ENCODE data around the gene RBMS1. TPM values are rescaled to one million over a fixed set of nuclear protein-coding genes. Genes with fewer than 3 reads are reported as not detected.

The RBMS1 gene
- total and polyA plus RNA-seq, 4 donors, result 7.9 to 23.5 (median 15.5) TPM

DNA sequence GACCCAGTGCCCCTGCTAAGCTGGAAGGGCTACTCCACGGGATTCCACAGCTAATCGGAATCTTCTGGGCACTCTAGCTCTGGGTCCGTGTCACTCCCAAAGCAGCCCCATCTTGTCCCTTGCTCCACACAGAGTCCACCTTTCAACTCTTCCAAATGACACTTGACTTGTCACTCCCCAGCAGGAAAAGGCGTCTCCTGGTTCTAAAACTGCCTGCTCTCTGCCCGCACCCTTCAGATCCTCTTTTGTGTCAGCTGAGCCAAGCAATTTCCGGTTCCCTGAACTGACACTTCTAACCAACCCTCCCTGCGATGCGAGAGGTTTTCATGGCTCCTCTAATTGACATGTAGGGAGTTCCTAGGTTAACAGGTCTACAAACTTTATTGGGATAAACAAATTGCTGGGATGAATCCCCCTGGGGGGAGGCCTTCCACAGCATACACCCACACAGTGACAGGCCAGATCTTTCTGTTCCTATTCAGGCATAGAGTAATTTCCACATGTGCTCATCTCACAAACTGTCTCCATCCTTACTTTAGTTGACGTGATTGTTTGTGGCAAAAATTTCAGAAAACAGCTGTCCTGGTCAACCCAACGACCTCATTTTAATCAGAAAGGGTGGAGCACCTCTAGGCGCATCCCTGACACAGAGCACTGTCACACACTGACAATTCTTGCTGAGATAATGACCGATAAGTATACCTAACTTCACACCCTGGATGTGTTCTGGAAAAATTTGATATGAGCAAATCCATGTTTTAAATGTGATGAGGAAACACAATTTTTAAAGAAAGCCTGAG, 104.9 kb downstream of the RBMS1 start:
- Histone ChIP-seq H3K9ac (ENCODE audit: low read depth in 1 of 2, low read length in 2 of 2) (no peak overlapping the region), H3K36me3 (ENCODE audit: control insufficient read depth in 4 of 4, insufficient read depth in 3 of 4, low read depth in 1 of 4, low read length in 3 of 4) (no peaks in the 10 kb centered on the region), H3K9me3 (ENCODE audit: control insufficient read depth in 4 of 4, low read length in 3 of 4) (no peaks in the 10 kb centered on the region), H3K27ac (ENCODE audit: low read depth in 1 of 2, low read length in 2 of 2) (peak overlapping the region; percentile 62 to 81), H3K27me3 (ENCODE audit: control insufficient read depth in 4 of 4, insufficient read depth in 4 of 4, low read length in 3 of 4) (no peaks in the 10 kb centered on the region), H3K4me3 (ENCODE audit: low read depth in 1 of 3, low read length in 3 of 3) (no peak overlapping the region), H3K4me1 (ENCODE audit: control insufficient read depth in 4 of 4, insufficient read depth in 4 of 4, low read length in 3 of 4) (peaks cover 0 to 3% (median 0%) of the 10 kb centered on the region in 4 donors)
- WGBS, result 69% methylated on average over 12 of the region's 12 CpGs
- TF ChIP-seq JUND (IDR thresholded peaks at IDR 0.05), result no peak
- TF ChIP-seq SP1 (IDR thresholded peaks at IDR 0.05), result no peak
- no peak for TF ChIP-seq HNF4A (conservative IDR thresholded peaks at IDR 0.05)
- TF ChIP-seq, protein P1, sequence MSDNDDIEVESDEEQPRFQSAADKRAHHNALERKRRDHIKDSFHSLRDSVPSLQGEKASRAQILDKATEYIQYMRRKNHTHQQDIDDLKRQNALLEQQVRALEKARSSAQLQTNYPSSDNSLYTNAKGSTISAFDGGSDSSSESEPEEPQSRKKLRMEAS (IDR thresholded peaks at IDR 0.05), result no peak
- no peak for TF ChIP-seq FOXA1 (IDR thresholded peaks at IDR 0.05)
- TF ChIP-seq HNF4G (IDR thresholded peaks at IDR 0.05), result no peak
- DNase-seq (ENCODE audit: low spot score), result no peak

DNA sequence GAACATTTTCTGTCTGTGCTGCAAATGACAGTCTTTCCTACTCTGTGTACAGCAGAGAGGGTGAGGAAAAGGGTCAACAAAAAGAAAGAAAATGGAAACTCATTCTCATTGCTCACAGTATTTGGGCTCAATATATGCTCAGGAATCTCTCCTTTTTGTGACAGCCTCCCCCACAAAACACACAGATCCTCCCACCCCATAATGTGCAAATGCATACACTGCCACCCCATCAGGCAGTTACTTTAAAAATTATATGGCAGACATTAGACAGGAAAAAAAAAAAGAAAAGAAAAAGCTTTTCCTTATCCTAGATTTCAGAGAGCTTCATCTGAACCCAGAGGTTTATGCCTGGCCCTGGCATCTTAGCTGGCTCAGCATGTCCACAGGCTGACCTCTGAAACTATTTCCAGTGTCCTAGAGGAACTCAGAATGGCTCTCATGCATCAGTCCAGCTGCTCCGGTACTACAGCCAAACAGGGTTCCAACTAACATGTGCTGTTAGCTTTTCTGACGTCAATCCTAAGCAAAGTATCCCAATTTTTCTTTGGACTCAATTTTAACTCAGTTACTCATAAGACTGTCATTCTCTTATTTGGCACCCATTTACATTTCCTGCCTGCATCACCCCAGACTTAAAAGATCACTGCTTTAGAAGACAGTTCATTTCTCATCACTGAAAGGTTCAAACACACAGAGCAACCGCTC, 105.9 kb downstream of the RBMS1 start:
- peak; percentile 54 to 55 for TF ChIP-seq RXRA (IDR thresholded peaks at IDR 0.05)
- peak; percentile 19 for TF ChIP-seq SP1 (IDR thresholded peaks at IDR 0.05)
- peak; percentile 84 for TF ChIP-seq NR2F2 (IDR thresholded peaks at IDR 0.05)
- TF ChIP-seq FOXA2 (IDR thresholded peaks at IDR 0.05), result no peak
- no peak overlapping the region for H3K4me3 ChIP-seq (ENCODE audit: low read depth in 1 of 3, low read length in 3 of 3)
- no peaks in the 10 kb centered on the region for H3K9me3 ChIP-seq (ENCODE audit: control insufficient read depth in 4 of 4, low read length in 3 of 4)
- no peak for DNase-seq (ENCODE audit: low spot score)
- 55% methylated on average over 3 of the region's 3 CpGs for WGBS
- H3K36me3 ChIP-seq (ENCODE audit: control insufficient read depth in 4 of 4, insufficient read depth in 3 of 4, low read depth in 1 of 4, low read length in 3 of 4), result no peaks in the 10 kb centered on the region
- H3K27ac ChIP-seq (ENCODE audit: low read depth in 1 of 2, low read length in 2 of 2), result peak overlapping the region; percentile 62 to 81
- peaks cover 0 to 3% (median 0%) of the 10 kb centered on the region in 4 donors for H3K4me1 ChIP-seq (ENCODE audit: control insufficient read depth in 4 of 4, insufficient read depth in 4 of 4, low read length in 3 of 4)
- no peak overlapping the region for H3K9ac ChIP-seq (ENCODE audit: low read depth in 1 of 2, low read length in 2 of 2)
- no peaks in the 10 kb centered on the region for H3K27me3 ChIP-seq (ENCODE audit: control insufficient read depth in 4 of 4, insufficient read depth in 4 of 4, low read length in 3 of 4)

DNA sequence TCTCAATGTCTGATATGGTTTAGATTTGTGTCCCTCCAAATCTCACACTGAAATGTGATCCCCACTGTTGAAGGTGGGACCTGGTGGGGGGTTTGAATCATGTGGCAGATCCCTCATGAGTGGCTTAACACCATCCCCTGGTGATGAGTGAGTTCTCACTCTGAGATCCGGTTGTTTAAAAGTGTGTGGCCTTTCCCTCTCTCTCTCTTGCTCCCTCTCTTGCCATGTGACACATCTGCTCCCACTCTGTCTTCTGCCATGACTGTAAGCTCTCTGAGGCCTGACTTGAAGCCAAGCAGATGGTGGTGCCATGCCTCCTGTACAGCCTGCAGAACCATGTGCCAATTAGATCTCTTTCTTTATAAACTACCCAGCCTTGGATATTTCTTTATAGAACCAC, 108.8 kb downstream of the RBMS1 start:
- H3K4me3 ChIP-seq (ENCODE audit: low read depth in 1 of 3, low read length in 3 of 3), result no peak overlapping the region
- no peak for DNase-seq (ENCODE audit: low spot score)
- H3K36me3 ChIP-seq (ENCODE audit: control insufficient read depth in 4 of 4, insufficient read depth in 3 of 4, low read depth in 1 of 4, low read length in 3 of 4), result no peaks in the 10 kb centered on the region
- WGBS, result 93% methylated on average over 1 of the region's 1 CpG
- no peak overlapping the region for H3K27ac ChIP-seq (ENCODE audit: low read depth in 1 of 2, low read length in 2 of 2)
- H3K27me3 ChIP-seq (ENCODE audit: control insufficient read depth in 4 of 4, insufficient read depth in 4 of 4, low read length in 3 of 4), result no peaks in the 10 kb centered on the region
- TF ChIP-seq RAD21 (IDR thresholded peaks at IDR 0.05), result no peak
- TF ChIP-seq HNF4G (IDR thresholded peaks at IDR 0.05), result no peak
- TF ChIP-seq, protein P2, sequence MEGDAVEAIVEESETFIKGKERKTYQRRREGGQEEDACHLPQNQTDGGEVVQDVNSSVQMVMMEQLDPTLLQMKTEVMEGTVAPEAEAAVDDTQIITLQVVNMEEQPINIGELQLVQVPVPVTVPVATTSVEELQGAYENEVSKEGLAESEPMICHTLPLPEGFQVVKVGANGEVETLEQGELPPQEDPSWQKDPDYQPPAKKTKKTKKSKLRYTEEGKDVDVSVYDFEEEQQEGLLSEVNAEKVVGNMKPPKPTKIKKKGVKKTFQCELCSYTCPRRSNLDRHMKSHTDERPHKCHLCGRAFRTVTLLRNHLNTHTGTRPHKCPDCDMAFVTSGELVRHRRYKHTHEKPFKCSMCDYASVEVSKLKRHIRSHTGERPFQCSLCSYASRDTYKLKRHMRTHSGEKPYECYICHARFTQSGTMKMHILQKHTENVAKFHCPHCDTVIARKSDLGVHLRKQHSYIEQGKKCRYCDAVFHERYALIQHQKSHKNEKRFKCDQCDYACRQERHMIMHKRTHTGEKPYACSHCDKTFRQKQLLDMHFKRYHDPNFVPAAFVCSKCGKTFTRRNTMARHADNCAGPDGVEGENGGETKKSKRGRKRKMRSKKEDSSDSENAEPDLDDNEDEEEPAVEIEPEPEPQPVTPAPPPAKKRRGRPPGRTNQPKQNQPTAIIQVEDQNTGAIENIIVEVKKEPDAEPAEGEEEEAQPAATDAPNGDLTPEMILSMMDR (IDR thresholded peaks at IDR 0.05; ENCODE audit: low read depth, low read length, missing input control), result no peak
- TF ChIP-seq SP1 (IDR thresholded peaks at IDR 0.05), result no peak
- TF ChIP-seq RXRA (IDR thresholded peaks at IDR 0.05), result no peak
- TF ChIP-seq, protein P3, sequence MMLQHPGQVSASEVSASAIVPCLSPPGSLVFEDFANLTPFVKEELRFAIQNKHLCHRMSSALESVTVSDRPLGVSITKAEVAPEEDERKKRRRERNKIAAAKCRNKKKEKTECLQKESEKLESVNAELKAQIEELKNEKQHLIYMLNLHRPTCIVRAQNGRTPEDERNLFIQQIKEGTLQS (IDR thresholded peaks at IDR 0.05), result no peak
- TF ChIP-seq, protein P4, sequence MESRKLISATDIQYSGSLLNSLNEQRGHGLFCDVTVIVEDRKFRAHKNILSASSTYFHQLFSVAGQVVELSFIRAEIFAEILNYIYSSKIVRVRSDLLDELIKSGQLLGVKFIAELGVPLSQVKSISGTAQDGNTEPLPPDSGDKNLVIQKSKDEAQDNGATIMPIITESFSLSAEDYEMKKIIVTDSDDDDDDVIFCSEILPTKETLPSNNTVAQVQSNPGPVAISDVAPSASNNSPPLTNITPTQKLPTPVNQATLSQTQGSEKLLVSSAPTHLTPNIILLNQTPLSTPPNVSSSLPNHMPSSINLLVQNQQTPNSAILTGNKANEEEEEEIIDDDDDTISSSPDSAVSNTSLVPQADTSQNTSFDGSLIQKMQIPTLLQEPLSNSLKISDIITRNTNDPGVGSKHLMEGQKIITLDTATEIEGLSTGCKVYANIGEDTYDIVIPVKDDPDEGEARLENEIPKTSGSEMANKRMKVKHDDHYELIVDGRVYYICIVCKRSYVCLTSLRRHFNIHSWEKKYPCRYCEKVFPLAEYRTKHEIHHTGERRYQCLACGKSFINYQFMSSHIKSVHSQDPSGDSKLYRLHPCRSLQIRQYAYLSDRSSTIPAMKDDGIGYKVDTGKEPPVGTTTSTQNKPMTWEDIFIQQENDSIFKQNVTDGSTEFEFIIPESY (IDR thresholded peaks at IDR 0.05), result no peak
- TF ChIP-seq, protein P5, sequence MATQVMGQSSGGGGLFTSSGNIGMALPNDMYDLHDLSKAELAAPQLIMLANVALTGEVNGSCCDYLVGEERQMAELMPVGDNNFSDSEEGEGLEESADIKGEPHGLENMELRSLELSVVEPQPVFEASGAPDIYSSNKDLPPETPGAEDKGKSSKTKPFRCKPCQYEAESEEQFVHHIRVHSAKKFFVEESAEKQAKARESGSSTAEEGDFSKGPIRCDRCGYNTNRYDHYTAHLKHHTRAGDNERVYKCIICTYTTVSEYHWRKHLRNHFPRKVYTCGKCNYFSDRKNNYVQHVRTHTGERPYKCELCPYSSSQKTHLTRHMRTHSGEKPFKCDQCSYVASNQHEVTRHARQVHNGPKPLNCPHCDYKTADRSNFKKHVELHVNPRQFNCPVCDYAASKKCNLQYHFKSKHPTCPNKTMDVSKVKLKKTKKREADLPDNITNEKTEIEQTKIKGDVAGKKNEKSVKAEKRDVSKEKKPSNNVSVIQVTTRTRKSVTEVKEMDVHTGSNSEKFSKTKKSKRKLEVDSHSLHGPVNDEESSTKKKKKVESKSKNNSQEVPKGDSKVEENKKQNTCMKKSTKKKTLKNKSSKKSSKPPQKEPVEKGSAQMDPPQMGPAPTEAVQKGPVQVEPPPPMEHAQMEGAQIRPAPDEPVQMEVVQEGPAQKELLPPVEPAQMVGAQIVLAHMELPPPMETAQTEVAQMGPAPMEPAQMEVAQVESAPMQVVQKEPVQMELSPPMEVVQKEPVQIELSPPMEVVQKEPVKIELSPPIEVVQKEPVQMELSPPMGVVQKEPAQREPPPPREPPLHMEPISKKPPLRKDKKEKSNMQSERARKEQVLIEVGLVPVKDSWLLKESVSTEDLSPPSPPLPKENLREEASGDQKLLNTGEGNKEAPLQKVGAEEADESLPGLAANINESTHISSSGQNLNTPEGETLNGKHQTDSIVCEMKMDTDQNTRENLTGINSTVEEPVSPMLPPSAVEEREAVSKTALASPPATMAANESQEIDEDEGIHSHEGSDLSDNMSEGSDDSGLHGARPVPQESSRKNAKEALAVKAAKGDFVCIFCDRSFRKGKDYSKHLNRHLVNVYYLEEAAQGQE (IDR thresholded peaks at IDR 0.05), result no peak
- no peak for TF ChIP-seq NR2F2 (IDR thresholded peaks at IDR 0.05)
- no peak for TF ChIP-seq GABPA (IDR thresholded peaks at IDR 0.05 in 1 of 2, conservative IDR thresholded peaks at IDR 0.05 in 1 of 2)
- H3K4me1 ChIP-seq (ENCODE audit: control insufficient read depth in 4 of 4, insufficient read depth in 4 of 4, low read length in 3 of 4), result peaks cover 0 to 12% (median 3%) of the 10 kb centered on the region in 4 donors
- H3K9me3 ChIP-seq (ENCODE audit: control insufficient read depth in 4 of 4, low read length in 3 of 4), result no peaks in the 10 kb centered on the region
- H3K9ac ChIP-seq (ENCODE audit: low read depth in 1 of 2, low read length in 2 of 2), result no peak overlapping the region
